ENCODE results near the gene TAF1B.

TAF1B gene

GRCh38 chr2:9944330-9944758 is 101.1 kb downstream of the TAF1B start:
- DNase-seq: no peak

- no peak for DNase-seq
These were observed 102.3 kb downstream of the TAF1B start for GRCh38 chr2:9945596-9945995.

DNA sequence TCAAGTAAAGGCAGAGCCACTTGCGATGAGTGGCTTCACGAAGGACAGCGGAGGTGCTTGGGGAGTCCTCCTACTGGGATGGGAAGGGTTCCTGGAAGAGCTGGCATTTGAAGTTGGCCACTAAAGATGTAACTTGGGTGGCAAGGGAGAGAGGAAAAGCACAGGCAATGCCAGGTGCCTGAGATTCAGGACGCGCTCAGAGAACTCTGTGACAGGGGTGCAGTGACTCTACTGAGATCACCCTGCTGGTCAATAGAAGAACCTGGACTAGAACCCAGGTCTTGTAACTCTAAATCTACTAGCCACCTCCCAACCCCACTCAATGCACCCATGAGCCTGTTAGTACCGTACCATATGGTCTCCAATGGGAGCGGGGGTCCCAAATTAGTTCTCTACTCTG is 102.8 kb downstream of the TAF1B start:
- DNase-seq: no peak

GRCh38 chr2:9946818-9947217 is 103.5 kb downstream of the TAF1B start:
- DNase-seq: no peak

- DNase-seq: no peak
These were observed 105.4 kb downstream of the TAF1B start for GRCh38 chr2:9948721-9949120.

DNA sequence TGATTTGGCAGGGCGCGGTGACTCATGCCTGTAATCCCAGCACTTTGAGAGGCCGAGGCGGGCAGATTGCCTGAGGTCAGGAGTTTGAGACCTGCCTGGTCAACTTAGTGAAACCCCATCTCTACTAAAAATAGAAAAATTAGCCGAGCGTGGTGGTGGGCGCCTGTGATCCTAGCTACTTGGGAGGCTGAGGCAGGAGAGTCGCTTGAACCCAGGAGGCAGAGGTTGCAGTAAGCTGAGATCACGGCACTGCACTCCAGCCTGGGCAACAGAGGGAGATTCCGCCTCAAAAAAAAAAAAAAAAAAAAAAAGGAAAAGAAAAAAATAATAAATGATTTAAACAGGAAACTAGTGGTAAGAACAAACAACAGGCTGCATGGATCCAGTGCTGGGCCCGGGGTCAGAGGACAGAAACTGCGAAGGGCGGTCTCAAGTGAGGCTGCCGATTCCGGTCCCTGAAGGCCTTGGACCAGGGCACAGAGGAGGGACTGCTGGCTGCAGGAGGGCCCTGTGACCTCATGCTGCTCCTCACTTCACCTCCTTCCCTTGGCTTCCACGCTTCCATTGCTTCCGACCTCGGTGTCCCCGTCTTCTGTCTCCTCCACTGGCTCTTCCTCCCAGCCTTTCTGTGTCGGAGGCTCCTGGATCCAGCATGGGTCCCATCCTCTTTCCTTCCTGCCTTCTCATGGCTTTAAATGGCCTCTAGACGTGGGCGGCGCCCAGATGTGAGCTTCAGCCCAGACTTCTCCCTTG is 106.1 kb downstream of the TAF1B start:
- DNase-seq: no peak

DNA sequence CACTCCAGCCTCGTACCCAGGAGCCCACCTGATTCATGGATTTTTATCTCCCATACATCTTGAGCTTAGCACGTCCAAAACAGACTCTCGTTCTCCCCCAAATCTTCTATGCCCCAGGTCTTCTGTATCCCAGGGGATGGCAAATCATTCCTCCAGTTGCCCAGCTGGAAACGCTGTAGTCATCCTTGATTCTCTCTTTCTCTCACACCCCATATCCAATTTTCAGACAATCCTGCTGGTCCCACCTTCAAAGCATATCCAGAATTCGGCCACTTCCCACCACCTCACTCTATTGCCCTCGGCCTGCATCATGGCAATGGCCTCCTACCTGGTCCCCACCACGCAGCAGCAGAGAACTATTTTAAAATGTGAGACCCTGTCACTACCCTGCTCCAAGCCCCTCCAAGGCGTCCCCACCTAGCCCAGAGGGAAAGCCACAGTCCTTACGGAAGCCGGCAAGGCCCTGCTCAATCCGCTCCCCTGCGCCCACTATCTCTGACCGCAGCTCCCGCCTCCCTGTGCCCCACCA is 106.8 kb downstream of the TAF1B start:
- no peak for DNase-seq

GRCh38 chr2:9950521-9951271 is 107.4 kb downstream of the TAF1B start:
- DNase-seq: peak in 3 of 5 experiments; percentile 18 to 56 (median 47)

DNA sequence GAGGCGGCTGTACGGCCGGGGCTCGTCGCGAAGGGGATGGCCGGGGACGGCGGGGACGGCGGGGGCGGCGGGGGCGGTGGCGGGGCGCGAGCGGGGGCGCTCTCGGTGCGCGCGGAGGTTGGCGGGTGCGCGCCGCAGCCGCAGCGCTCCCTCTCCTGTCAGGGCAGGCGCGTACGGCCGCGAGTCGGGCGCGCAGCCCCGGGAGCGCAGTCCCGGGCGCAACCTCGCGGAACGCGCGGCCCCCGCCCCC is 107.9 kb downstream of the TAF1B start:
- no peak for DNase-seq

- DNase-seq: peak; percentile 83 to 96 (median 84)
These were observed 108.4 kb downstream of the TAF1B start, which contains the start of gene GRHL1 for GRCh38 chr2:9951522-9952285. Gene GRHL1, plus strand, starts transcription at chr2:9951693. Its CDS starts 141 bp downstream, at chr2:9951834.

GRCh38 chr2:9952286-9952737 is 109.0 kb downstream of the TAF1B start:
- no peak for DNase-seq

DNA sequence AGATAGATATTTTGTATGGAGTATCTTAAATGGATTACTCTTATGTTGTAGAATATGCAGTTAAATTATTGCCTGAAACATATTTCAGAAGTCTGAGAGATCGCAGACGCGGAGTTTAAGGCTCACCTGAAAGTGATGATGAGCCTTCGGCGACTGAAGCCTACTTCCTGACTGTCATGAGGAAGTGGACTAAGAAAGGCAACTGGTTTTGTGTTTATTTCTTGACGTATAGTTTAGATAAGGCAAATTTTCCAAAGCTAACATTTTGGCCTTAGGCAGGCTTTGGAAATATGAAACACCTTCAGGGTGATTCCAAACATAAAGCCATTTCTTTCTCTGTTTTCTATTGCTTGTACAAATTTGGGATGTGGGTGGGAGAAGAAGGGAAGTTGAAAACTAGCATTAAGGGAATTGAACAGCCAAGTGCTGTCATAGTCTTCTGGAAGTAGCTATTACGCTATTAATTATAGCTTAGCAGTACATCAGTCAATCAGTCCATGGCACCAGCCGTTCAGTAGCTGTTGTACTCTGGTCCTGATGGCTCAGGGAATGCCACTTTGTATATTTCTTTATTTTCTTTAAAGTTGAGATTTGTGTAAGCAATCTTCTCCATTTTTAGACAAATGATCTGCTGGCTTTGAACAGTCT is 109.7 kb downstream of the TAF1B start:
- no peak for DNase-seq

DNA sequence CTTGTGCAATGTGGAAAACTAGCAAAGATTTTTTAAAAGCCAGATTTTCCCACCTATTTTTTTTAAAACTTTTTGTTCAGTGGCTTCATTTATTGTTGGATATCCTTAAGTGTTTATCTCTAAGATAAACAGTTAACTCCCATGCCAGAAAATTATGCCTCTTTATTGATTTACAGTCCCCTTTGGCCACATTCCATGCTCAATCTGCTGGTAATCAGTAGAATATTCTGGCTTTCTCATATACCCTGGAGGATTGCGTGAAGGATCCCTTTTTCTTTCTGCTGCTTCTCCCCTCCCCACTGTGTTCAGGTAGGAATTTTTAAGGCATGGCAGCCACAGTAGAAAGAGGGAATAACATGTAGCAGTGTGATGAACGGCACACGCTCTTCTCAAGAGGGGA is 110.9 kb downstream of the TAF1B start:
- DNase-seq: no peak

- DNase-seq: no peak
These were observed 114.8 kb downstream of the TAF1B start for GRCh38 chr2:9958057-9958456.

GRCh38 chr2:9959262-9959661 is 116.0 kb downstream of the TAF1B start:
- no peak for DNase-seq

DNA sequence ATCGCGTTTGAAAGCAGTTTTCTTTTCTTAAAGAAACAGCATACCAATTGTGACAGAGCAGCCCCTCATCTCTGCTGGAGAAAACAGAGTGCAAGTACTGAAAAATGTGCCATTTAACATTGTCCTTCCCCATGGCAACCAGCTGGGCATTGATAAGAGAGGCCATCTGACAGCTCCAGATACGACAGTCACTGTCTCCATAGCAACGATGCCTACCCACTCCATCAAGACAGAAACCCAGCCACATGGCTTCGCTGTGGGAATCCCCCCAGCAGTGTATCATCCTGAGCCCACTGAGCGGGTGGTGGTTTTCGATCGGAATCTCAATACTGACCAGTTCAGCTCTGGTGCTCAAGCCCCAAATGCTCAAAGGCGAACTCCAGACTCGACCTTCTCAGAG is 117.7 kb downstream of the TAF1B start:
- DNase-seq: no peak

DNA sequence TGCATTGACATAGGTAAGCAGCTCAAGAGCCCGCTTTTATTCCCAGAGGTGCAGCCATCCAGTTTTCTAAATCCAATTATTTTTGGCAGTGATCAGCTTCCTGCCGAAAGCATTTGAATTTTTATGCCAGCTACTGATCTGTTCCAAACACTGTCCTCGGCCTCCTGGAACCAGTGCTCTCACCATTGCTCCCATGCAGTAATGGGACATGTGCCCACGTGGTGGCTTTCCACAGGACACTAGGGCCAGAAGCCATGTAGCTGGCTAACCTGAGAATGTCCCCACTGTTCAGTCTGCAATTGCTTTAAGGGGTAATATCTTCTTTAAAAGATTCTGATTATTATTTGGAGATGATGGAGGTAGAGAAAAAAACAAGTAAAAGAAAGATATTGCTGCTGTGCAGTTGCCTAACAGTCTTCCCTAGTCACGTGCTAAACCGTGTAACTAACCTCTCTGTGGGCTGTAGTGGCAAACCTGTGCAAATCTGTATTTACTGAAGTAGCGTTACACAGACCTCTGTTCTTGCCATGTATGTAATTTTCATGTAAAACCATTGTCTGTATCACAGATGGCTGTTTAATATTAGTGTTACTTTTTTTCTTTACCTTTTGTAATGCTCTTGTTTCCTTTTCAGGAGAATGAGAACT is 121.2 kb downstream of the TAF1B start:
- no peak for DNase-seq

DNA sequence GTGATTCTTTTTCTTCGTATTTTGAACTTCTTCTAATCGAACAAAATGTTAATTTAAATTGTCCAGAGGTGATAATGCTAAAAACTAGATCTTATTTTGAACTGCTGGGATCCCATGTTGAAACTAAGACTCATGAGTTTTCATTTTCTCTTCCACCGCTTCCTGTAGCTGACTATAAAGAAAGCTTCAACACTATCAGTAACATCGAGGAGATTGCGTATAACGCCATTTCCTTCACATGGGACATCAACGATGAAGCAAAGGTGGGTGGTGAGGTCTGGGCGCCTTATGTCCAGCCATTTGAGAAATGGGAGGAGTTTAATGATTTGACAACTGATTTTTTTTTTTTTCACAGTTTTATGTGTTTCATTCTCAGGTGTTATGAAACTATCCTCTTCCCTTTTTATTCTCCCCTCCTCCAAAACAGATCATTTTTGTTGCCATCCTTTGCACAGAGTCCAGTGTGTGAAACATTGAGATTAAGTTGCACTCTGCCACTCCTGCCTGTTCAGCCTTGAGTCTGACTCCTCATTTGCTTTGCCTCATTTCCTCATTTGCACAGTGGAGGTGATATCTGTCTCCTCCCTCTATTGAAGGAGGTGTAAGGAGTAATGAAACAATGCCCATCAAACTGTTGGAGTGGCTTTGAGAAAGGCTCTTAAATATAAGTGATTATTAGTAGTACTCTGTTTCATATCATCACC is 122.0 kb downstream of the TAF1B start:
- peak in 1 of 5 experiments; percentile 81 for DNase-seq

DNA sequence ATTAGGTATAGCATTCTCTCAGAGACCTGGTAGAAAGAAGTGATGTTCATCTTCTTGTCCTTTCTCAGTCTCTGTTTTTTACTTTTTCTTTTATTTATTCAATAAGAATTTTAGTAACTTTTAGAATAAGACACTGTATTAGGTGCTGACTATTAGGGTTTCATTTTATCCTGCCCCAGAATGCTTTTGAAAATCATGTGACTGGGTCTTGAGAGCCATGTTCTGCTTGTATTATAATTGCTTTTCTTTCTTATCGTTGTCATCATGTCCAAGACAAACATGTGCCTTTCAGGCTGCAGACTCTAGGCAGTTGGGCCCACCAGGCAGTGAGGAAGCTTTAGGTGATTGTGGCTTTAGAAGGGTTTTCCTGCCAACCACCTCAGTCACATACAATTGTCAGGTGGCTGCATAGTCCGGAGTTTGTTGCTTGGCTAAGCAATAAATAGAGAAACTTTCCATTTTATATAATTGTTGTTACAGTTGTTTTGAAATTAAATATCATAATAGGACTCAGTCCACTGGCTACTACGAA is 123.3 kb downstream of the TAF1B start:
- peak in 1 of 5 experiments; percentile 31 for DNase-seq

DNA sequence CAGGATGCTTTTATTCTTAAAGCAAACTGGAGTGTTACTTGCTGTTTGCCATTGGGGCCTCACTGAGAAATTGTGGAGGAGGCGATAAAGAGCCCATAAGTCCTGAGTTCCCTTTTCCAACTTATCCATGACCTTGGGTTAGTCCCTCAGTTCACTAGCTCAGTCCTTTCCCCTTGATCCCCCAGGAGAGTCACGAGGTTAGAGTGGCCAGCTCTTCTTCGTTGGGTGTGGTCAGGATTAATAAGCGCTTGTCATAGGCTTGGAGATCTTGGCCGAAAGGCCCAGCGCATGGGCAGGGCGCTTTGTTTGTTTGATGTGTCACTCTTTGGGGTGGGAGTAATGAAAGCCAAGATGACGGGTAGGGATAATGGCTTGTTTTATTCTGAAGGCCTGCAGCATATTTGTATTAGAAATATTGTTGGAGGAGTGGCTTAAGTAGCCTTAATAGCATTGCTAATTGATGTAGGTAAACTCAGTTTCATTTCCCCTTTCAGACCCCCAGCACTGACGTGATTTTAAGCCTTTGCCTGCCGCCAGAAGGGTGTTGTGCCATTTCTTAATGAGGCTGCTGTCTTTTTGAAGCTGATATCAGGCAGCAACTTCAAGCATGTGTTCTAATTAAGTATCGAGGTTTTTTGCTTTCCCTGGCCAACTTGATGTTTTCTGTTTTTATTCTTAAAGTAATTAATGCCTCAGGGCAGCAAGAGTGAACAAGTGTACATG is 123.9 kb downstream of the TAF1B start:
- no peak for DNase-seq

Data from T-helper 2 cell (primary cell).